Activated B cell treated with CpG ODN at 0.5 μM for 24 hours (primary cell): Measurements from ENCODE around the gene CBX6. TPM values are rescaled to one million over a fixed set of nuclear protein-coding genes. Genes with fewer than 3 reads are reported as not detected.

ENCODE experiments used
- ATAC-seq: fragments of 200-7000 bp; cut with Tn5 transposase; one replicate; pipeline ENCODE4 v1.10.0; 2021; ENCODE audit warnings: low read depth, mild to moderate bottlenecking, moderate library complexity
- CTCF ChIA-PET: fragments of 350-600 bp; sonication (Branson Sonifier 250); formaldehyde crosslinking; loops from one replicate; lab custom pipeline; 2021; ENCODE audit warnings: antibody characterized with exemption; lab: Charles Lee
- POLR2A ChIA-PET: fragments of 350-600 bp; sonication (Branson Sonifier 250); formaldehyde crosslinking; loops from one replicate; lab custom pipeline; 2021; ENCODE audit warnings: antibody characterized with exemption; lab: Charles Lee
- DNase-seq: peaks from one replicate; pipeline ENCODE4 v3.0.0; 2022
- H3K27ac Mint-ChIP-seq: one replicate; pipeline ENCODE4 v1.8.0; 2020; ENCODE audit warnings: mixed read lengths
- H3K27me3 Mint-ChIP-seq: one replicate; pipeline ENCODE4 v1.8.0; 2021; ENCODE audit warnings: mixed read lengths
- H3K36me3 Mint-ChIP-seq: one replicate; pipeline ENCODE4 v1.8.0; 2021; ENCODE audit warnings: low read depth, mixed read lengths
- H3K4me1 Mint-ChIP-seq: one replicate; pipeline ENCODE4 v1.8.0; 2021; ENCODE audit warnings: mixed read lengths
- H3K4me3 Mint-ChIP-seq: one replicate; pipeline ENCODE4 v1.8.0; 2020; ENCODE audit warnings: mild to moderate bottlenecking, mixed read lengths
- H3K9me3 Mint-ChIP-seq: one replicate; pipeline ENCODE4 v1.8.0; 2020; ENCODE audit warnings: mixed read lengths
- intact Hi-C: fragments of 100-400 bp; cut with micrococcal nuclease; formaldehyde crosslinking; loops from one replicate; pipeline ENCODE4 v1.15.1; 2024
- total RNA-seq: library from RNA; stranded (reverse); gene quantifications from 2 replicates; pipeline ENCODE4 v1.2.3, GENCODE V29; 2022
- TF ChIP-seq, protein P1 (sequence below): fragments of 200-600 bp; IDR thresholded peaks from one replicate; pipeline ENCODE4 v1.8.0; 2022; ENCODE audit warnings: antibody characterized with exemption, mild to moderate bottlenecking

CBX6 gene
- total RNA-seq, 1 donor from 2014 or later = 71.8 TPM

DNA sequence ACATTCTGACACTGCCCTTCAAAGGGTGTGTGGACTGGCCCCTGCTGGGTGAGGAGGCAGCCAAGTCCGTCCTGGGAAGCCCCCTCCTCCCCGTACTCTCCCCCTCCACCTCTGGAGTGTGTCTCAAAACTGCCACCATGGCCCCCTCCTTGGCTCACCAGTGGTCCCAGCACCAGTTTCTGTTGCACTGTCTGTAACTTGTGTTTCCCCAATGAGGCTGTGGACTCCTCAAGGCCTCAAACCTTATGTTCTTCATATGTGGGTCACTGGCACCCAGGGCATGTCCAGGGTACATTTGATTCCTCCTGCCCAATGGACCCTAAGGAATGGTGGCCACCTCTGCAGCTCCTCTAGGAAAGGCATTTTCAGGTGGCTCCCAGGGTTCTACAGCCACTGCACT is 21.6 kb downstream of the CBX6 start:
- H3K27me3 Mint-ChIP-seq = peaks cover 28% of the 10 kb centered on the region
- CTCF ChIA-PET = no interaction called here

DNA sequence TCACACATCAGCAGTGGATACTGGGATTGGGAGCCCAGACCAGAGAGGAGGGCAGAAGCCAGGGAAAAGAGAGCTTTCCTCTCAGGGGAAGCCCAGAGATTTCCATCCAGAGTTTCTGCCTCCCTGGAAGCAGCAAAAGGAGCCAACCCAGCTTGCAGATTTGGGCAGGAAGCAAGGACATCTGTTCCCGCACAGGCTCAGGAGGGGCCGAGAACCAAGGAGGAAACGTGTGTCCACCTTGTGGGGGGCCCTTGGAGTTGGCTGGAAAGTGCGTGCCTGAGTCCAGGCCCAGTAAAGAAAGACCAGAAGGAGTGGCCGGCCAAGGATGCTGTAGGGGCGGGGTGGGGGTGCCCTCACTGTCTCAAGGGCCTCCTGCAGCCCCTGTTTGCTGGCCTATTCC is 22.2 kb downstream of the CBX6 start:
- Mint-ChIP-seq H3K36me3 (no peaks in the 10 kb centered on the region), H3K27me3 (peaks cover 30% of the 10 kb centered on the region), H3K4me1 (no peaks in the 10 kb centered on the region), H3K27ac (no peak overlapping the region), H3K4me3 (no peak overlapping the region), H3K9me3 (no peaks in the 10 kb centered on the region)
- ChIA-PET CTCF (no interaction called here), POLR2A (no interaction called here)
- no peak for DNase-seq
- TF ChIP-seq, protein P1, sequence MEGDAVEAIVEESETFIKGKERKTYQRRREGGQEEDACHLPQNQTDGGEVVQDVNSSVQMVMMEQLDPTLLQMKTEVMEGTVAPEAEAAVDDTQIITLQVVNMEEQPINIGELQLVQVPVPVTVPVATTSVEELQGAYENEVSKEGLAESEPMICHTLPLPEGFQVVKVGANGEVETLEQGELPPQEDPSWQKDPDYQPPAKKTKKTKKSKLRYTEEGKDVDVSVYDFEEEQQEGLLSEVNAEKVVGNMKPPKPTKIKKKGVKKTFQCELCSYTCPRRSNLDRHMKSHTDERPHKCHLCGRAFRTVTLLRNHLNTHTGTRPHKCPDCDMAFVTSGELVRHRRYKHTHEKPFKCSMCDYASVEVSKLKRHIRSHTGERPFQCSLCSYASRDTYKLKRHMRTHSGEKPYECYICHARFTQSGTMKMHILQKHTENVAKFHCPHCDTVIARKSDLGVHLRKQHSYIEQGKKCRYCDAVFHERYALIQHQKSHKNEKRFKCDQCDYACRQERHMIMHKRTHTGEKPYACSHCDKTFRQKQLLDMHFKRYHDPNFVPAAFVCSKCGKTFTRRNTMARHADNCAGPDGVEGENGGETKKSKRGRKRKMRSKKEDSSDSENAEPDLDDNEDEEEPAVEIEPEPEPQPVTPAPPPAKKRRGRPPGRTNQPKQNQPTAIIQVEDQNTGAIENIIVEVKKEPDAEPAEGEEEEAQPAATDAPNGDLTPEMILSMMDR = no peak
- ATAC-seq = no peak
- intact Hi-C loops = no loop called here

More for the DNA sequence above, 21.6 kb downstream of the CBX6 start:
- Mint-ChIP-seq H3K4me1 (no peaks in the 10 kb centered on the region), H3K9me3 (no peaks in the 10 kb centered on the region), H3K27ac (no peak overlapping the region), H3K4me3 (no peak overlapping the region), H3K36me3 (no peaks in the 10 kb centered on the region)
- DNase-seq (no peak), ATAC-seq (no peak)
- intact Hi-C loops = no loop called here
- POLR2A ChIA-PET = no interaction called here
- TF ChIP-seq, protein P1 = no peak

DNA sequence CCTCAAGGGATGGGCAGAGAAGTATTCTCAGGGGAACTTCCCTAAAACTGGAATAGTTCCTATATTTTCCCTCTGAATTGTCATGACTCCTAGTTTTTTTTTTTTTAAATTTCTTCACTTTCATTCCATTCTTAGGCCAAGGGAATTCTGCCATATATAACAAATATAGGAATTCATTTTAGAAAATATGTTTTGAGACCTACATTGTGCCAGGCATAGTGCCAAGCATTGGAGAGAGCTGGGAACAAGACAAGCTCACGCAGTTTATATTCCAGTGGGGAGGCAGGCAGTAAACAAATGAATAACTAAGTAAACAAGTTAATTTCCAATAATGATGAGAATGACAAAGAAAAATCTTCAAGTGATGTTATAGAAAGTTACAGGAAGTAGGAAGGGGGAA is 25.6 kb downstream of the CBX6 start:
- H3K4me1 Mint-ChIP-seq = peaks cover 9% of the 10 kb centered on the region
- intact Hi-C loops = no loop called here
- H3K36me3 Mint-ChIP-seq = no peaks in the 10 kb centered on the region
- TF ChIP-seq, protein P1 = no peak
- H3K27ac Mint-ChIP-seq = no peak overlapping the region
- CTCF ChIA-PET = no interaction called here
- POLR2A ChIA-PET = no interaction called here
- no peak for DNase-seq
- no peaks in the 10 kb centered on the region for H3K9me3 Mint-ChIP-seq
- no peak for ATAC-seq
- H3K27me3 Mint-ChIP-seq = peaks cover 41% of the 10 kb centered on the region
- H3K4me3 Mint-ChIP-seq = no peak overlapping the region

DNA sequence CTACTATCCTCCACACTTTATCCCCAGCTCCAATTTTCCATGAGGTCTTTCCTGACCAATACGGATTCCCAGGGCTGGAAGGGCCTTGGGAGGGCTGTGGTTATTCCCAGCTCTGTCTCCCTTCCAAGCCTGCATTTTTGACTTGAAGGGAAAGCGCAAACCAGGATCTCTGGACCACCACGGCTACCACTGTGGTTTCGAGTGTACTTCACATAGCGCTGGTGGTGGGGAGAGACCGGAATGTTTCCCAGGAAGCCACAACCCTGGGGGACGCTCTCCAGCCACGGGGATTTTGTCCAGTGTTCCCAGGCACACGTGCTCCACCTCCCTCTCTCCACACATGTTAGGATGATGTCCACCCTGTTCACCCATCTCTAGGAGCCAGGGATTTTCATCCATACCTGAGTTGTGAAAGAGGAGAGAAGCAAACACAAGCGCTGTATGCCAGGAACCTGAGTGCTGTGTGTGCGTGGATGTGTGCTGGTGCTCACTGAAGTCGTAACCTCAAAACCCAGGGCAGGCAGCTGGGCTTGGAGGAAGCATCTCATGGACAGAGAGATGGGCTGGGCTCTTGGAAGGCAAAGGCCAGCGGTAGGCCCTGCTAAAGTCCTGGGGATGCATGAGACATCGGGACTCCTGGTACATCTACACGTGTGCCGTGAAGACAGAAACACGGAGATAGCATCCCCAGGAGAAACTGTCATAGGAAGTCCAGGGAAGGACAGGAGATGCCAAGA is 26.8 kb downstream of the CBX6 start:
- DNase-seq = no peak
- intact Hi-C loops = no loop called here
- no peak overlapping the region for H3K27ac Mint-ChIP-seq
- H3K27me3 Mint-ChIP-seq = peaks cover 46% of the 10 kb centered on the region
- H3K9me3 Mint-ChIP-seq = no peaks in the 10 kb centered on the region
- POLR2A ChIA-PET = no interaction called here
- TF ChIP-seq, protein P1 = no peak
- H3K36me3 Mint-ChIP-seq = no peaks in the 10 kb centered on the region
- H3K4me3 Mint-ChIP-seq = peak overlapping the region; percentile 42
- ATAC-seq = no peak
- peaks cover 13% of the 10 kb centered on the region for H3K4me1 Mint-ChIP-seq
- CTCF ChIA-PET = no interaction called here

DNA sequence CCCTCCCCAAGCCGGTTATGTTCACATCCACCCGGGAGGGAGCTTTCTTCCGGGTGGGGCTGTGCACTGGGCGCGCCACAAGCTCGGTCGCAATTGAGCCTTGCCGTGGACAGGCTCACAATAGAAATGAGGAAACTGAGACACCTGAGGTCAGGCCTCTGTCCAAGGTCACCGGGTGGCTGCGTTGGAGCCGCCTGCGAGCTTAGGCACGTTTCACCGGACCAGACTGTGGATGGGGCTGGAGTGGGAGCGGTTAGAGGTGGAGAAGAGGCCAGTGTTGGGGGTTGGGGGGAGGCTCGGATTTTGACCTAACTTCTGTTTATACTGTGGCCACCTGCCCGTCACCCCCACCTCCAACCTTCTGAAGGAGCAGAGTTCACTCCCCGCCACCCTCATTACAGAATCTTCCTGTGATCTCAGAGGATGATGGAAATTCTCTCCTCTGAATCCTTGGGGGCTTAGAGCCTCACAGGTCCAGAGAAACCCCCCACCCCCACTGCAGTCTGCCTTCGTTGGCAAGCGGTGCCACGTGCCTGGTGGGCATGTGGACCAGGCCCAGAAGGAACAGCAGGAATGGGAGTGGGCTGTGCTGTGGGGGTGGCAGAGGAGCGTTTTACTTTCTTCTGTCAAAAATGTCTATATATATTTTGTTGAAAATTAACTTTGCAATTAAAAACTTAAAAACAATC is 27.6 kb downstream of the CBX6 start:
- ATAC-seq = no peak
- peaks cover 13% of the 10 kb centered on the region for H3K4me1 Mint-ChIP-seq
- peak overlapping the region; percentile 28 for H3K4me3 Mint-ChIP-seq
- peaks cover 53% of the 10 kb centered on the region for H3K27me3 Mint-ChIP-seq
- ChIA-PET POLR2A (interaction anchor here (1.0 kb wide), 1 partner anchor 27 kb away, joined by 4 read pairs; the partner anchor contains the start of gene CBX6), CTCF (no interaction called here)
- DNase-seq = no peak
- H3K36me3 Mint-ChIP-seq = no peaks in the 10 kb centered on the region
- H3K9me3 Mint-ChIP-seq = no peaks in the 10 kb centered on the region
- intact Hi-C loops = loop anchor here (5.0 kb wide), 2 partner anchors 52 to 87 kb away; partner anchors contain the start of genes DNAL4 and SUN2
- no peak overlapping the region for H3K27ac Mint-ChIP-seq
- TF ChIP-seq, protein P1 = no peak
